IMR-90 (cell line): ENCODE results near the gene CCNYL1.

Experiments used
- CEBPB ChIP-seq: IDR thresholded peaks from 2 replicates; pipeline ENCODE4 v1.6.1; 2012; ENCODE audit warnings: low read depth, low read length, improper control_type of control experiment
- POLR2A ChIP-seq: IDR thresholded peaks from 2 replicates; pipeline ENCODE4 v1.6.1; 2012; ENCODE audit warnings: mild to moderate bottlenecking, low read depth, low read length
- RAD21 ChIP-seq: IDR thresholded peaks from 2 replicates; pipeline ENCODE4 v1.6.1; 2012; ENCODE audit warnings: low read length, improper control_type of control experiment
- RFX5 ChIP-seq: IDR thresholded peaks from 2 replicates; pipeline ENCODE4 v1.8.0; 2012; ENCODE audit warnings: low read depth, mild to moderate bottlenecking, low read length, moderate library complexity
- TF ChIP-seq, protein P1 (sequence below): conservative IDR thresholded peaks from 2 replicates; pipeline ENCODE4 v1.5.1; 2012; ENCODE audit warnings: mild to moderate bottlenecking, low read depth, low read length, improper control_type of control experiment
- TF ChIP-seq, protein P2 (sequence below): fragments of 150-350 bp; IDR thresholded peaks from 2 replicates; pipeline ENCODE4 v1.6.1; 2017; ENCODE audit warnings: mild to moderate bottlenecking, antibody characterized with exemption, low read length, low read depth

DNA sequence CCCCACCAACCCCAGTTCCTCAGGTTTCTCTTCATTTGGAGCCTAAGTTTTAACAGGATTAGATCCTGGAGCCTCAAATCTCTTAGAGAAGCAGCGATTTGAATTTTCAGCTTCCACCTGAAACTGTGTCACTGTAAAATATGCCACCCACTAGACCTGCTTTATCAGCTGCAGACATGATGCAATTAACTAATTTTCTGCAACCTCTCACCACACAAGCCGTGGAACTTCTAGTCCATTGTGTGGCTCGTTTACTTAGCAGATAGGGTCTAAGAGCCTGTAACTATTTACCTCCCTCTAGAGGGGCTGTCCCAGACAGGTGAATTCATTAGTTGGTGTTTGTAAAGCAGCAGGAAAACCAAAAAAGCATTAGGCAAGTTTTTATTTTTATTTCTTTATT lies 89.8 kb downstream of the CCNYL1 start:
- TF ChIP-seq, protein P1, sequence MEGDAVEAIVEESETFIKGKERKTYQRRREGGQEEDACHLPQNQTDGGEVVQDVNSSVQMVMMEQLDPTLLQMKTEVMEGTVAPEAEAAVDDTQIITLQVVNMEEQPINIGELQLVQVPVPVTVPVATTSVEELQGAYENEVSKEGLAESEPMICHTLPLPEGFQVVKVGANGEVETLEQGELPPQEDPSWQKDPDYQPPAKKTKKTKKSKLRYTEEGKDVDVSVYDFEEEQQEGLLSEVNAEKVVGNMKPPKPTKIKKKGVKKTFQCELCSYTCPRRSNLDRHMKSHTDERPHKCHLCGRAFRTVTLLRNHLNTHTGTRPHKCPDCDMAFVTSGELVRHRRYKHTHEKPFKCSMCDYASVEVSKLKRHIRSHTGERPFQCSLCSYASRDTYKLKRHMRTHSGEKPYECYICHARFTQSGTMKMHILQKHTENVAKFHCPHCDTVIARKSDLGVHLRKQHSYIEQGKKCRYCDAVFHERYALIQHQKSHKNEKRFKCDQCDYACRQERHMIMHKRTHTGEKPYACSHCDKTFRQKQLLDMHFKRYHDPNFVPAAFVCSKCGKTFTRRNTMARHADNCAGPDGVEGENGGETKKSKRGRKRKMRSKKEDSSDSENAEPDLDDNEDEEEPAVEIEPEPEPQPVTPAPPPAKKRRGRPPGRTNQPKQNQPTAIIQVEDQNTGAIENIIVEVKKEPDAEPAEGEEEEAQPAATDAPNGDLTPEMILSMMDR: no peak
- TF ChIP-seq, protein P2, sequence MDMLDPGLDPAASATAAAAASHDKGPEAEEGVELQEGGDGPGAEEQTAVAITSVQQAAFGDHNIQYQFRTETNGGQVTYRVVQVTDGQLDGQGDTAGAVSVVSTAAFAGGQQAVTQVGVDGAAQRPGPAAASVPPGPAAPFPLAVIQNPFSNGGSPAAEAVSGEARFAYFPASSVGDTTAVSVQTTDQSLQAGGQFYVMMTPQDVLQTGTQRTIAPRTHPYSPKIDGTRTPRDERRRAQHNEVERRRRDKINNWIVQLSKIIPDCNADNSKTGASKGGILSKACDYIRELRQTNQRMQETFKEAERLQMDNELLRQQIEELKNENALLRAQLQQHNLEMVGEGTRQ: no peak
- no peak for TF ChIP-seq RAD21
- TF ChIP-seq RFX5: no peak
- TF ChIP-seq POLR2A: no peak
- no peak for TF ChIP-seq CEBPB
